ENCODE results near the gene ANAPC16. TPM values are rescaled to one million over a fixed set of nuclear protein-coding genes. Genes with fewer than 3 reads are reported as not detected.
"Not testable (repeated sequence)": the region's sequence is repeated elsewhere in the genome, so short reads cannot be mapped to it uniquely, and the experiment has no call there.

Gene ANAPC16
- total RNA-seq, 1 donor from 2014 or later = 166 TPM

DNA sequence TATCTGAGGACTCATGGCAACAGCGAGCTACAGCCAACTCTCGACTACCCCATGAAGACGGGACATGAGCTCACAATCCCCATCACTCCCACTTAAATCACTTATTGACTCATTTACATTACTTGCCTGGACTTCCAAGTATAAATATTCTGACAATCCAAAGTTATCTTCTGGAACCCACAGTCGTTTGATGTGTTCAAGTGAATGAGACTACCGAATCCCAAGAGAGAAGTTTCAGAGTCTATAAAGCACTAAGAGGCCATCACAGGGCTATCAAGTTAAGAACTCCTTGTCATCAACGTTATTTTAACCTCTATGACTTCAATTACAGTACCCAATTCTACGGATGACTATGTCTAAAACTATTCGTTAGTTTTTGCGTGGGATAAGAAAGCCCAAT is 11.5 kb upstream of the ANAPC16 start:
- no peak for FAIRE-seq
- Histone ChIP-seq H3K4me3 (ENCODE audit: low read depth, low read length) (no peak overlapping the region), H3K27me3 (ENCODE audit: control insufficient read depth, insufficient read depth, low read length) (no peaks in the 10 kb centered on the region), H3K36me3 (ENCODE audit: control insufficient read depth, insufficient read depth, low read length) (peaks cover 3% of the 10 kb centered on the region)
- DNase-seq (ENCODE audit: low read depth) = no peak
- TF ChIP-seq, protein P1, sequence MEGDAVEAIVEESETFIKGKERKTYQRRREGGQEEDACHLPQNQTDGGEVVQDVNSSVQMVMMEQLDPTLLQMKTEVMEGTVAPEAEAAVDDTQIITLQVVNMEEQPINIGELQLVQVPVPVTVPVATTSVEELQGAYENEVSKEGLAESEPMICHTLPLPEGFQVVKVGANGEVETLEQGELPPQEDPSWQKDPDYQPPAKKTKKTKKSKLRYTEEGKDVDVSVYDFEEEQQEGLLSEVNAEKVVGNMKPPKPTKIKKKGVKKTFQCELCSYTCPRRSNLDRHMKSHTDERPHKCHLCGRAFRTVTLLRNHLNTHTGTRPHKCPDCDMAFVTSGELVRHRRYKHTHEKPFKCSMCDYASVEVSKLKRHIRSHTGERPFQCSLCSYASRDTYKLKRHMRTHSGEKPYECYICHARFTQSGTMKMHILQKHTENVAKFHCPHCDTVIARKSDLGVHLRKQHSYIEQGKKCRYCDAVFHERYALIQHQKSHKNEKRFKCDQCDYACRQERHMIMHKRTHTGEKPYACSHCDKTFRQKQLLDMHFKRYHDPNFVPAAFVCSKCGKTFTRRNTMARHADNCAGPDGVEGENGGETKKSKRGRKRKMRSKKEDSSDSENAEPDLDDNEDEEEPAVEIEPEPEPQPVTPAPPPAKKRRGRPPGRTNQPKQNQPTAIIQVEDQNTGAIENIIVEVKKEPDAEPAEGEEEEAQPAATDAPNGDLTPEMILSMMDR (IDR thresholded peaks at IDR 0.05; ENCODE audit: insufficient read depth, low read length, severe bottlenecking) = no peak

DNA sequence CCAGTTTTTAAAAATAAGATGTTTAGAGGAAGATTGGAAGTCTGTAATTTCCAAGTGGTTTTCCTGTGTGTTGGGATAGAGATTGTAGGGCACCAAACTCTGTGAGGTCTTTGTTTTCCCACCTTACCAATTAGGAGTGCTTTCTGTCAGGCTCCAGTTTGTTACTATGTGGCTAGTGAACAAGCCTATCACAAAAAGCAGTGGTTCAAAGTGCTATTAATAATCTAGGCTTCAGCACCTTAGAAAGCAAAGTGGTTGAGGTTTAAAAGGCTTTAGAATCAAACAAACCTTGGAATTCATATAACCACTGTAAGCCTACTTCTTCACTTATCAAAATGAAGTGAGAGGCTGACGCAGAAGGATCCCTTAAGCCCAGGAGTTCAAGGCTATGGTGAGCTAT is 11.1 kb upstream of the ANAPC16 start:
- Histone ChIP-seq H3K4me3 (ENCODE audit: low read depth, low read length) (no peak overlapping the region), H3K27me3 (ENCODE audit: control insufficient read depth, insufficient read depth, low read length) (no peaks in the 10 kb centered on the region), H3K36me3 (ENCODE audit: control insufficient read depth, insufficient read depth, low read length) (peaks cover 3% of the 10 kb centered on the region)
- FAIRE-seq (no peak), DNase-seq (ENCODE audit: low read depth) (no peak)
- TF ChIP-seq, protein P1 (IDR thresholded peaks at IDR 0.05; ENCODE audit: insufficient read depth, low read length, severe bottlenecking) = no peak

DNA sequence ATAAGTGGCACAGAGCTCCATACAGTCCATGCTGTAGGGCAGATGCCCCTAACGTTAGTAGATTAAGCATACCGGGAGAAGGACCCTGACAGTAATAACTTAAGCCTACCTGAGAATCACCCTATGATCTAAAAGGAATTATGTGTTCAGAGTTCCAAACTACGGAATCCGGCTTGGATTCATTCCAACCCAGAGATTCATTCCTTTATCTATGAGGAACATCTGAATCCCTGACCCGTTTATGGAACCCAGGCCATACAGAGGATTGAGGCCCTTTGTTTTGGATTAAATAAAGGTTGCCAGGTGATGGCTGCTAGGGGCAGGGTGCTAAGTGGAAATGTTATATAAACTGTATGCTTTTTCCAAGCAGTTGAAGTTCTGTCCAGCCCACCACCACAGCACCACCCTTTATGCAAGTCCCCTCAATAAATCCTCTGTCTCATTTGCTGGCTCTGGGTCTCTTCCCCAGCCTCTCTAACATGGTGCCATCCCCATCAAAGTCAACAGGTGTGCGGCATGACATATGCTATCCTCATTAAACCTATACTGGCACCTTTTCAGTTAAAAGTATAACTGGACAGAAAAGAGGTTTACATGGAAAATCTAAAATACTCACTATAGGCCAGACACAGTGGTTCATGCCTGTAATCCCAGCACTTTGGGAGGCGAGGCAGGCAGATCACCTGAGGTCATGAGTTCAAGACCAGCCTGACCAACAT is 9.1 kb upstream of the ANAPC16 start:
- peaks cover 6% of the 10 kb centered on the region for H3K36me3 ChIP-seq (ENCODE audit: control insufficient read depth, insufficient read depth, low read length)
- no peaks in the 10 kb centered on the region for H3K27me3 ChIP-seq (ENCODE audit: control insufficient read depth, insufficient read depth, low read length)
- no peak for FAIRE-seq
- no peak for DNase-seq (ENCODE audit: low read depth)
- TF ChIP-seq, protein P1 (IDR thresholded peaks at IDR 0.05; ENCODE audit: insufficient read depth, low read length, severe bottlenecking) = no peak
- no peak overlapping the region for H3K4me3 ChIP-seq (ENCODE audit: low read depth, low read length)

DNA sequence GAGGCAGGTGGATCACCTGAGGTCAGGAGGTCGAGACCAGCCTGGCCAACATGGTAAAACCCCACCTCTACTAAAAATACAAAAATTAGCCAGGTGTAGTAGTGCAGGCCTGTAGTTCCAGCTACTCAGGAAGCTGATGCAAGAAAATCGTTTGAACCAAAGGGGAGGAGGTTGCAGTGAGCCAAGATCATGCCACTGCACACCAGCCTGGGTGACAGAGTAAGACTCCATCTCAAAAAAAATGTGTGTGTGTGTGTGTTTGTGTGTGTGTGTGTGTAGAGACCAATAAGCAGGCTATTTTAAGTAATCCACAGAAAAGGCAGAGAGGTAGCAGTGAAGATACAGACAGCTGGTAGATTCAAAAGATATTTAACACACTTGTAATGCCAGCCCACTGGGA is 7.3 kb upstream of the ANAPC16 start:
- H3K36me3 ChIP-seq (ENCODE audit: control insufficient read depth, insufficient read depth, low read length); DNase-seq (ENCODE audit: low read depth); H3K27me3 ChIP-seq (ENCODE audit: control insufficient read depth, insufficient read depth, low read length); FAIRE-seq; H3K4me3 ChIP-seq (ENCODE audit: low read depth, low read length): not testable (repeated sequence)

DNA sequence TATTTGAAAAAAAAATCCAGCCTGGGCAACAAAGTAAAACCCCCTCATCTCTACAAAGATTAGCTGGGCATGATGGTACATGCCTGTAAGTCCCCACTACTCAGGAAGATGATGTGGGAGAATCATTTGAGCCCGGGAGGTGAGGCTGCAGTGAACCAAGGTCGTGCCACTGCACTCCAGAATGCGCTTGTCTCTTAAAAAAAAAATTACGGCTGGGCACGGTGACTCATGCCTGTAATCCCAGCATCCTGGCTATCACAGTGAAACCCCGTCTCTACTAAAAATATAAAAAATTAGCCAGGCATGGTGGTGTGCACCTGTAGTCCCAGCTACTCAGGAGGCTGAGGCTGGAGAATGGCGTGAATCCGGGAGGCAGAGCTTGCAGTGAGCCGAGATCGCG is 4.4 kb upstream of the ANAPC16 start:
- DNase-seq (ENCODE audit: low read depth); H3K27me3 ChIP-seq (ENCODE audit: control insufficient read depth, insufficient read depth, low read length); H3K36me3 ChIP-seq (ENCODE audit: control insufficient read depth, insufficient read depth, low read length); FAIRE-seq; H3K4me3 ChIP-seq (ENCODE audit: low read depth, low read length): not testable (repeated sequence)

DNA sequence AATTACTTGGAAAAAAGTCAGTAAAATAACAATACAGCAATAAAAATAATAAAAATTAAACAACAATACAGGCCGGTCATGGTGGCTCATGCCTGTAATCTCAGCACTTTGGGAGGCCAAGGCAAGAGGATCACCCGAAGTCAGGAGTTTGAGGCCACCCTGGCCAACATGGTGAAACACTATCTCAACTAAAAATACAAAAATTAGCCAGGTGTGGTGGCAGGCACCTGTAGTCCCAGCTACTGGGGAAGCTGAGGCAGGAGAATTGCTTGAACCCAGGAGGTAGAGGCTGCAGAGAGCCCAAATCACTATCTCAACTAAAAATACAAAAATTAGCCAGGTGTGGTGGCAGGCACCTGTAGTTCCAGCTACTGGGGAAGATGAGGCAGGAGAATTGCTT is 4.0 kb upstream of the ANAPC16 start:
- DNase-seq (ENCODE audit: low read depth); H3K36me3 ChIP-seq (ENCODE audit: control insufficient read depth, insufficient read depth, low read length); H3K4me3 ChIP-seq (ENCODE audit: low read depth, low read length); FAIRE-seq; H3K27me3 ChIP-seq (ENCODE audit: control insufficient read depth, insufficient read depth, low read length): not testable (repeated sequence)

DNA sequence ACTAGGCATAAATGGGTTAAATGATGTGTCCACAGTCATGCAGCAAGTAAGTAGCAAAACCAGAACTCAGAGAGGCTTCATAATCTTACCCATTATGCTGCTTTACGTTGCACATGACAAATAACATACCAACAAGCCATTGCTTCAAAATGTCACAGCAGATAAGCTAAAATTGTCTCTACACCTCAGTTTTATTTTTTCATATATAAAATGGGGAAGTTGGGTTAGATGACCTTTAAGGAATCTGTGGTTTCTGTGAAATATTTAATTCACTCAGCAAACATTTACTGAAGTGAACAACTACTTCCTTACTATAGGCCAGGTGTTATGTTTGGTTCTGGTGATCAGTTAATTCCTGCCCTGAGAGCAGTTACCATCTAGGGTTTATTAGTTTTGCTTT is 2.5 kb downstream of the ANAPC16 start:
- H3K36me3 ChIP-seq (ENCODE audit: control insufficient read depth, insufficient read depth, low read length) = no peaks in the 10 kb centered on the region
- TF ChIP-seq, protein P1 (IDR thresholded peaks at IDR 0.05; ENCODE audit: insufficient read depth, low read length, severe bottlenecking) = no peak
- no peak overlapping the region for H3K4me3 ChIP-seq (ENCODE audit: low read depth, low read length)
- no peaks in the 10 kb centered on the region for H3K27me3 ChIP-seq (ENCODE audit: control insufficient read depth, insufficient read depth, low read length)
- FAIRE-seq (no peak), DNase-seq (ENCODE audit: low read depth) (no peak)
